HFFc6 (cell line): ENCODE results near the gene RAB21. TPM values are rescaled to one million over a fixed set of nuclear protein-coding genes. Genes with fewer than 3 reads are reported as not detected.
"Not testable (repeated sequence)": the region's sequence is repeated elsewhere in the genome, so short reads cannot be mapped to it uniquely, and the experiment has no call there.

ENCODE experiments used
- DNase-seq: peaks from one replicate; pipeline ENCODE4 v3.0.0-alpha.2; 2018
- H3K27ac Mint-ChIP-seq: 2 replicates; pipeline ENCODE4 v1.8.0; 2020; ENCODE audit warnings: mild to moderate bottlenecking, mixed read lengths
- H3K27me3 Mint-ChIP-seq: 2 replicates; pipeline ENCODE4 v1.8.0; 2021; ENCODE audit warnings: mild to moderate bottlenecking, moderate library complexity, mixed read lengths; ENCODE audit not compliant: insufficient read depth
- H3K36me3 Mint-ChIP-seq: 2 replicates; pipeline ENCODE4 v1.8.0; 2021; ENCODE audit warnings: low read depth, mixed read lengths
- H3K4me1 Mint-ChIP-seq: 2 replicates; pipeline ENCODE4 v1.8.0; 2020; ENCODE audit warnings: low read depth, mixed read lengths
- H3K4me3 Mint-ChIP-seq: 2 replicates; pipeline ENCODE4 v1.8.0; 2020; ENCODE audit warnings: mild to moderate bottlenecking, moderate library complexity, mixed read lengths
- H3K9me3 Mint-ChIP-seq: 2 replicates; pipeline ENCODE4 v1.8.0; 2020; ENCODE audit warnings: mild to moderate bottlenecking, mixed read lengths
- CTCF ChIP-seq: fragments of 200-600 bp; sonication (generic); IDR thresholded peaks from 2 replicates; pipeline ENCODE4 v1.5.0; 2021; ENCODE audit warnings: antibody characterized with exemption, mild to moderate bottlenecking
- total RNA-seq, 6 experiments: library from RNA; stranded (reverse); fragmentation: NEBNext Ultra II Directional; extraction: Animal tissue kit (Norgen Biotek cat#: 25700); gene quantifications; 2 replicates in 1 of 6; 3 replicates in 5 of 6; pipeline ENCODE4 v1.2.3, GENCODE V29; 2021

The RAB21 gene
- total RNA-seq, 6 experiments from 2014 or later: 79.3 to 93.5 (median 86.6) TPM

- no peaks in the 10 kb centered on the region for H3K9me3 Mint-ChIP-seq
- H3K36me3 Mint-ChIP-seq: no peaks in the 10 kb centered on the region
- H3K4me3 Mint-ChIP-seq: no peak overlapping the region
- no peak overlapping the region for H3K27ac Mint-ChIP-seq
- H3K27me3 Mint-ChIP-seq: no peaks in the 10 kb centered on the region
- peaks cover 23% of the 10 kb centered on the region for H3K4me1 Mint-ChIP-seq
- TF ChIP-seq CTCF: no peak
- DNase-seq: no peak
Observed at GRCh38 chr12:71797531-71797930, 42.9 kb downstream of the RAB21 start.

GRCh38 chr12:71799106-71799505 lies 44.4 kb downstream of the RAB21 start:
- H3K36me3 Mint-ChIP-seq: no peaks in the 10 kb centered on the region
- no peaks in the 10 kb centered on the region for H3K9me3 Mint-ChIP-seq
- peak; percentile 33 for DNase-seq
- peaks cover 23% of the 10 kb centered on the region for H3K4me1 Mint-ChIP-seq
- peak overlapping the region; percentile 74 for H3K27ac Mint-ChIP-seq
- H3K27me3 Mint-ChIP-seq: peaks cover 2% of the 10 kb centered on the region; the same call in 1 of the 2 replicates
- no peak for TF ChIP-seq CTCF
- H3K4me3 Mint-ChIP-seq: peak overlapping the region; percentile 46

DNA sequence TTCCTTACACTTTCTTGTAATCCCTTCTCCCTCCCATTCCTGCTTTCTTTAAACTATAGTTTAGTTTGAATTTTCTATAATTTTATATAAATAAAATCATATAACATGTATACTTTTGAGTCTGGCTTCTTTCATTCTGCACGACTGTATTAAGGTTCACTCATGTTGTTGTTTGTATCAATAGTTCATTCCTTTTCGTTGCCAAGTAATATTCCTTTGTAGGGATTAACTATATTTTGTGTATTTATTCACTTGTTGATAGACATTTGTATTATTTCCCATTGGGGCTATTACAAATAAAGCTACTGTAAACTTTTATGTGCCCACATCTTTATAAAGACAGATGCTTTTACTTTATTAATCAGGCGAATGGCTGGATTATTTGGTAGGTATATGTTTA lies 45.5 kb downstream of the RAB21 start:
- H3K27ac Mint-ChIP-seq: no peak overlapping the region
- peaks cover 2% of the 10 kb centered on the region for H3K27me3 Mint-ChIP-seq
- H3K36me3 Mint-ChIP-seq: no peaks in the 10 kb centered on the region
- peaks cover 23% of the 10 kb centered on the region for H3K4me1 Mint-ChIP-seq
- H3K9me3 Mint-ChIP-seq: no peaks in the 10 kb centered on the region
- no peak for TF ChIP-seq CTCF
- H3K4me3 Mint-ChIP-seq: no peak overlapping the region
- DNase-seq: no peak

GRCh38 chr12:71804505-71804904 lies 49.8 kb downstream of the RAB21 start:
- Mint-ChIP-seq H3K27ac (no peak overlapping the region), H3K36me3 (no peaks in the 10 kb centered on the region), H3K27me3 (peaks cover 14% of the 10 kb centered on the region), H3K4me3 (no peak overlapping the region), H3K4me1 (peaks cover 2% of the 10 kb centered on the region), H3K9me3 (no peaks in the 10 kb centered on the region)
- no peak for TF ChIP-seq CTCF
- DNase-seq: no peak

DNA sequence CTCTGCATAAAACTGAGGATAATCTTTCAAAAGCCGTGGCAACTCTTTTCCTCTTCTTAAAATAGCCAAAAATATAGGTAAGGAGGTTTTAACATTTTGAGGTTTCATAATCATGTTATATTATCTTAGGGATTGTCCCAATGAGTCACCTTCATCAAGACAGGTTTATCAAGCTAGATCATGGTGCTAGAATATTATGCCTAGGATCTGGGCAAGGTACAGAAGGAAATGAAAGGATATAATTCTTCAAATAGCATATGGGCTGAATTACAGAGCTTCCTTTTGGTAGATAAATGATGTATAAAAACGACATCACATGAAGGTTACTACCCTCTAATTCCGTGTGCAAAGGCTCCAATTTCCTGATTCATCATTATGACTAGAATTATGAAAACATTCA lies 56.3 kb downstream of the RAB21 start:
- H3K4me3 Mint-ChIP-seq: no peak overlapping the region
- no peak overlapping the region for H3K27ac Mint-ChIP-seq
- TF ChIP-seq CTCF: no peak
- H3K4me1 Mint-ChIP-seq: peaks cover 6% of the 10 kb centered on the region; the same call in 1 of the 2 replicates
- no peaks in the 10 kb centered on the region for H3K36me3 Mint-ChIP-seq
- no peaks in the 10 kb centered on the region for H3K9me3 Mint-ChIP-seq
- peaks cover 15% of the 10 kb centered on the region for H3K27me3 Mint-ChIP-seq
- no peak for DNase-seq

DNA sequence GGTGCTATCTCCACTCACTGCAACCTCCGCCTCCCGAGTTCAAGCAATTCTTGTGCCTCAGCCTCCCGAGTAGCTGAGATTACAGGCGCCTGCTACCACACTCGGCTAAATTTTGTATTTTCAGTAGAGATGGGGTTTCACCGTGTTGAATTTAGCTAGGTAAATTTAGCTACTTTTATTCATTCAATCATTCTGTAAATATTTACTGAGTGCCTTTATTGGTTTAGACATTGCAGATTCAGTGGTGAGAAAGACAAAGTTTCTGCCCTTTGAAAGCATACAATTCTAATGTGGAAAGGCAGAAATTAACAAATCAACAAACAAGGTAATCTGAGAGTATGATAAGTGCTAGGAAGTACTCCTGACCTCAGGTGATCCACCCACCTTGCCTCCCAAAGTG lies 60.6 kb downstream of the RAB21 start:
- not testable (repeated sequence) for H3K36me3 Mint-ChIP-seq, DNase-seq, H3K9me3 Mint-ChIP-seq, H3K27ac Mint-ChIP-seq, H3K4me3 Mint-ChIP-seq, H3K27me3 Mint-ChIP-seq, H3K4me1 Mint-ChIP-seq

DNA sequence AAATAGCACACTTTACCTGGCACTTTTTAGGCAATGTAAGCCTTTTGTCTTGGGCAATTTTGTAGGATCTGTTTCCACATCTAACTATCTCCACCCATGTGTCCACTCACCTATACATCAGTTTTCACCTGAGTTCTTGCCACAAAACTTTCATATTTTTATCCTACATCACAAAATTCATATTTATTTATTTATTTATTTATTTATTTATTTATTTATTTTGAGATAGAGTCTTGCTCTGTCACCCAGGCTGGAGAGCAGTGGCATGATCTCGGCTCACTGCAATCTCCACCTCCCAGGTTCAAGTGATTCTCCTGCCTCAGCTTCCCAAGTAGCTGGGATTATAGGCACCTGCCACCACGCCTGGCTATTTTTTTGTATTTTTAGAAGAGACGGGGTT lies 67.4 kb downstream of the RAB21 start:
- not testable (repeated sequence) for H3K27me3 Mint-ChIP-seq, H3K4me1 Mint-ChIP-seq, H3K9me3 Mint-ChIP-seq, H3K36me3 Mint-ChIP-seq, H3K27ac Mint-ChIP-seq, H3K4me3 Mint-ChIP-seq, DNase-seq
